Body of pancreas (tissue), 4 donors: Measurements from ENCODE around the gene CHRNA10. TPM values are rescaled to one million over a fixed set of nuclear protein-coding genes. Genes with fewer than 3 reads are reported as not detected.

Experiments used
- ATAC-seq: fragments of 150-250 bp; one replicate; pipeline ENCODE4 v1.9.1; 2016
- DNase-seq, 4 donors: peaks; one replicate each; pipeline ENCODE4 v3.0.0-alpha.2; 2019
- H3K27ac ChIP-seq, 4 donors: fragments of 200-600 bp; sonication (generic); 1 replicate in 3 of 4; 2 replicates in 1 of 4; pipeline versions ENCODE4 v1.5.1 to v1.6.1; 2016 to 2019; ENCODE audit warnings: mild to moderate bottlenecking in 1 of 4, mixed read lengths in 1 of 4, moderate library complexity in 1 of 4
- H3K27me3 ChIP-seq, 2 donors: fragments of 200-600 bp; sonication (generic); one replicate each; pipeline ENCODE4 v1.6.0; 2016; ENCODE audit warnings: mild to moderate bottlenecking in 1 of 2
- H3K36me3 ChIP-seq, 2 donors: fragments of 200-600 bp; sonication (generic); replicated peaks in 1 of 2; 2 replicates each; pipeline ENCODE4 v1.5.1; 2016; ENCODE audit warnings: low read depth in 2 of 2; ENCODE audit not compliant: insufficient read depth in 1 of 2
- H3K4me1 ChIP-seq: fragments of 200-600 bp; sonication (generic); one replicate; pipeline ENCODE4 v1.6.0; 2016
- H3K4me3 ChIP-seq, 2 donors: fragments of 200-600 bp; sonication (generic); 1 replicate in 1 of 2; 2 replicates in 1 of 2; pipeline ENCODE4 v1.5.1; 2016 to 2019
- H3K9me3 ChIP-seq, 3 donors: fragments of 200-600 bp; sonication (generic); 1 replicate in 2 of 3; 2 replicates in 1 of 3; pipeline ENCODE4 v1.5.1; 2016
- CTCF ChIP-seq, 7 experiments: fragments of 450-650 bp in 4 of 7; fragments of 200-600 bp in 3 of 7; sonication (generic) in 3 of 7; IDR thresholded peaks; one replicate each; pipeline ENCODE4 v1.5.1; 2016 to 2019; ENCODE audit warnings: antibody characterized with exemption in 7 of 7
- POLR2A ChIP-seq, 3 donors: fragments of 450-650 bp; IDR thresholded peaks; one replicate each; pipeline ENCODE4 v1.6.1; 2016; ENCODE audit warnings: antibody characterized with exemption in 3 of 3, mild to moderate bottlenecking in 2 of 3
- WGBS, 2 donors: methylation state at CpG; one replicate each; pipeline ENCODE4 v1.1.5; 2017; 5-methylcytosine and 5-hydroxymethylcytosine counted together
- intact Hi-C: fragments of 100-400 bp; cut with DNase I; formaldehyde crosslinking; loops from one replicate; pipeline ENCODE4 v1.15.1; 2023
- total RNA-seq, 2 donors: library from RNA; depleted of rRNA; stranded (reverse); fragments of >200 nt; gene quantifications; one replicate each; pipeline ENCODE4 v1.1.0, GENCODE V29; 2016

The CHRNA10 gene
- total RNA-seq, 2 donors from 2014 or later: 2.3 to 3.0 TPM

GRCh38 chr11:3666023-3666530 lies 5.1 kb downstream of the CHRNA10 start:
- TF ChIP-seq POLR2A (IDR thresholded peaks at IDR 0.05): no peak
- DNase-seq (no peak), ATAC-seq (no peak)
- no peaks in the 10 kb centered on the region for H3K9me3 ChIP-seq
- intact Hi-C loops: no loop called here
- no peaks in the 10 kb centered on the region for H3K27me3 ChIP-seq
- H3K27ac ChIP-seq: no peak overlapping the region
- H3K36me3 ChIP-seq: peaks cover 0 to under 1% of the 10 kb centered on the region in 2 donors
- WGBS, 2 donors: 83 to 94% methylated on average over 6 to 17 of the region's 17 CpGs
- no peaks in the 10 kb centered on the region for H3K4me1 ChIP-seq
- no peak overlapping the region for H3K4me3 ChIP-seq

DNA sequence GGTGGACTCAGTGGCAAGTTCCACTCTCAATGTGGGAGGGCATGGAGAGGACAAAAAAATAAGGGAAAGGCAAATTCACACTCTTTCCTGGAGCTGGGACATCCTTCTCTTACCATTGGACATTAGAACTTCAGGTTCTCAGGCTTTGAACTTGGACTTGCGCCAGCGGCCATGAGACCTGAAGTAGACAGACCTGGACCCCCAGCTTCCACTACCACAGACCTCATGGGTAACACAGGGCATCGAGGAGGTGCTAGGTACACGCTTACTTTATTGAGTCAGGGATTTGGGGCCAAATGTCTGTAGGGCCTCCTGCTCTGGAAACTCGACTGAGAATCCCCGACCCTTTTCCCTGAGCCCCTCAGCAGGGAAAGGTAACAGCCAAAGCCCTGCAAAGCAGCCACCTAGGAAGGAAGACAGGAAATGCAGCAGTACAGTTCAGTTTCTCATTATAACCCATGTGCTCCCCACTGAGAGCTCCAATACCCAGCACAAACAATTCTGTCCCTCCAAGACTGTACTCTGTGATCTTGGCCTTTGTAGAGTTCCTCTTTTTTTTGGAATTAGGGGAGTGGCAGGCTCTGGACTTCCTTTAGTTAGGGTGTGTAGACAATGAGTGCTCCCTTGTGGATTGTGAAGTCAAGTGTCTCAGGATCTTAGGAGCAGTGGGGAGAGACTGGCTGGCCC lies 5.7 kb downstream of the CHRNA10 start:
- ATAC-seq (no peak), DNase-seq (no peak)
- Histone ChIP-seq H3K27me3 (no peaks in the 10 kb centered on the region), H3K4me1 (no peaks in the 10 kb centered on the region), H3K9me3 (no peaks in the 10 kb centered on the region), H3K27ac (no peak overlapping the region), H3K4me3 (no peak overlapping the region), H3K36me3 (no peaks in the 10 kb centered on the region)
- WGBS, 2 donors: 80 to 94% methylated on average over 6 of the region's 6 CpGs
- intact Hi-C loops: no loop called here
- TF ChIP-seq POLR2A (IDR thresholded peaks at IDR 0.05) (no peak), CTCF (IDR thresholded peaks at IDR 0.05) (no peak)

GRCh38 chr11:3664032-3664630 lies 7.1 kb downstream of the CHRNA10 start:
- no peaks in the 10 kb centered on the region for H3K9me3 ChIP-seq
- WGBS, 2 donors: 80 to 85% methylated on average over 10 of the region's 10 CpGs
- no peak overlapping the region for H3K4me3 ChIP-seq
- no peak for TF ChIP-seq POLR2A (IDR thresholded peaks at IDR 0.05)
- TF ChIP-seq CTCF (IDR thresholded peaks at IDR 0.05): no peak
- no peaks in the 10 kb centered on the region for H3K4me1 ChIP-seq
- intact Hi-C loops: no loop called here
- ATAC-seq (no peak), DNase-seq (no peak)
- no peaks in the 10 kb centered on the region for H3K36me3 ChIP-seq
- no peaks in the 10 kb centered on the region for H3K27me3 ChIP-seq
- no peak overlapping the region for H3K27ac ChIP-seq

GRCh38 chr11:3662856-3663255 lies 8.3 kb downstream of the CHRNA10 start:
- no peak overlapping the region for H3K4me3 ChIP-seq
- no peak for DNase-seq
- H3K9me3 ChIP-seq: no peaks in the 10 kb centered on the region
- intact Hi-C loops: no loop called here
- no peak for TF ChIP-seq CTCF (IDR thresholded peaks at IDR 0.05)
- TF ChIP-seq POLR2A (IDR thresholded peaks at IDR 0.05): no peak
- H3K27me3 ChIP-seq: no peaks in the 10 kb centered on the region
- H3K36me3 ChIP-seq: no peaks in the 10 kb centered on the region
- no peaks in the 10 kb centered on the region for H3K4me1 ChIP-seq
- no peak for ATAC-seq
- H3K27ac ChIP-seq: no peak overlapping the region

DNA sequence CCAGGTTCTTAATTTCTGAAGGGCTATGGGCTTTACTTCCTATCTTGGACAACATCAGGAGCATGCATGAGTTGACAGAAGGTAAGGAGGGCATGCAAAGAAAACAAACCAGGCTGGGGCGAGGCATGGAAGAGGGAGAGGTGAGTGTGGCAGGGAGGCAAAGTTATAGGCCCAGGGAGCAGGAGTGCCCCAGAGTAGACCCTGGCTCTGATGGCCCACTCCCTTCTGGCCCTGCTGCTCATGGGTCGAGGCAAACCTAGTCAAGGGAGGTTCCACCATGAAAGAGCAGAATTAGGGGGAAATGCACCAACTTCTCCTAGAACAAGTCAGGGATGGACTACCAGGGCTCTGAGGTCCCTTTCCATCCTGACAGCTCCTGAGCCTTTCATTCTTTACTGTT lies 10.2 kb downstream of the CHRNA10 start:
- Histone ChIP-seq H3K4me3 (no peak overlapping the region), H3K9me3 (no peaks in the 10 kb centered on the region), H3K27ac (no peak overlapping the region), H3K4me1 (no peaks in the 10 kb centered on the region), H3K27me3 (no peaks in the 10 kb centered on the region), H3K36me3 (no peaks in the 10 kb centered on the region)
- ATAC-seq: no peak
- WGBS, 2 donors: 86 to 100% methylated on average over 2 of the region's 2 CpGs
- DNase-seq: peak in 1 of 4 donors; percentile 2
- no peak for TF ChIP-seq CTCF (IDR thresholded peaks at IDR 0.05)
- intact Hi-C loops: no loop called here
